SK-N-SH (cell line): Measurements from ENCODE around the gene MAEA. TPM values are rescaled to one million over a fixed set of nuclear protein-coding genes. Genes with fewer than 3 reads are reported as not detected.
"Not testable (repeated sequence)": the region's sequence is repeated elsewhere in the genome, so short reads cannot be mapped to it uniquely, and the experiment has no call there.

Source experiments
- CTCF ChIA-PET: fragments of 300-600, 350-600 bp; formaldehyde crosslinking; extraction: SDS; loops from one replicate; lab custom pipeline; 2021; lab: Yijun Ruan, JAX
- POLR2A ChIA-PET: fragments of 350-600 bp; sonication (Branson Sonifier 250); formaldehyde crosslinking; extraction: SDS; loops from one replicate; lab custom pipeline; 2020; ENCODE audit warnings: antibody characterized with exemption, inconsistent platforms; lab: Yijun Ruan, JAX
- DNase-seq: peaks from one replicate; pipeline ENCODE4 v3.0.0; 2012
- H2AFZ ChIP-seq: fragments of 200-600 bp; sonication (generic); 2 replicates; pipeline ENCODE4 v1.8.1; 2016; ENCODE audit warnings: antibody characterized with exemption, mild to moderate bottlenecking, low read depth
- H3F3A ChIP-seq: fragments of 200-600 bp; sonication (generic); replicated peaks from 2 replicates; pipeline ENCODE3; 2016; ENCODE audit warnings: antibody characterized with exemption, mild to moderate bottlenecking; ENCODE audit not compliant: insufficient read depth
- H3K27ac ChIP-seq, 2 experiments: fragments of 200-500 bp in 1 of 2; fragments of 200-600 bp in 1 of 2; sonication (Bioruptor generic) in 1 of 2; sonication (generic), shearing (Covaris generic) in 1 of 2; 2 replicates each; pipeline versions ENCODE4 v1.5.1 to v1.6.1; 2014 to 2016; ENCODE audit warnings: low read depth in 2 of 2, inconsistent platforms in 1 of 2, low read length in 1 of 2, mild to moderate bottlenecking in 1 of 2, mixed read lengths in 1 of 2
- H3K27me3 ChIP-seq: fragments of 200-600 bp; sonication (generic), shearing (Covaris generic); 2 replicates; pipeline ENCODE4 v1.6.1; 2016; ENCODE audit warnings: mixed run types; ENCODE audit not compliant: insufficient read depth
- H3K36me3 ChIP-seq, 2 experiments: fragments of 200-500 bp in 1 of 2; fragments of 200-600 bp in 1 of 2; sonication (Bioruptor generic) in 1 of 2; sonication (generic) in 1 of 2; replicated peaks in 1 of 2; 2 replicates each; pipeline versions ENCODE3 to v1.5.1; 2014 to 2016; ENCODE audit warnings: low read length in 1 of 2, mild to moderate bottlenecking in 1 of 2; ENCODE audit not compliant: insufficient read depth in 2 of 2, control insufficient read depth in 1 of 2
- H3K4me1 ChIP-seq, 2 experiments: fragments of 200-500 bp in 1 of 2; fragments of 200-600 bp in 1 of 2; sonication (Bioruptor generic) in 1 of 2; sonication (generic), shearing (Covaris generic) in 1 of 2; 2 replicates each; pipeline versions ENCODE4 v1.5.1 to v1.6.1; 2014 to 2016; ENCODE audit warnings: low read depth in 1 of 2, low read length in 1 of 2, mixed run types in 1 of 2; ENCODE audit not compliant: insufficient read depth in 2 of 2, control insufficient read depth in 1 of 2
- H3K4me2 ChIP-seq: fragments of 200-600 bp; sonication (generic), shearing (Covaris generic); 2 replicates; pipeline ENCODE4 v1.6.1; 2017; ENCODE audit warnings: mixed run types
- H3K4me3 ChIP-seq, 2 experiments: fragments of 200-500 bp in 1 of 2; fragments of 200-600 bp in 1 of 2; sonication (Bioruptor generic) in 1 of 2; sonication (generic), shearing (Covaris generic) in 1 of 2; 2 replicates each; pipeline versions ENCODE4 v1.5.1 to v1.8.1; 2014 to 2016; ENCODE audit warnings: low read depth in 2 of 2, inconsistent platforms in 1 of 2, low read length in 1 of 2, mild to moderate bottlenecking in 1 of 2, mixed read lengths in 1 of 2, moderate library complexity in 1 of 2
- H3K79me2 ChIP-seq: fragments of 200-600 bp; sonication (generic); 2 replicates; pipeline ENCODE4 v1.8.1; 2017; ENCODE audit warnings: mild to moderate bottlenecking; ENCODE audit not compliant: insufficient read depth
- H3K9ac ChIP-seq: fragments of 200-600 bp; sonication (generic); 2 replicates; pipeline ENCODE4 v1.6.1; 2017; ENCODE audit warnings: mixed run types
- H3K9me2 ChIP-seq: fragments of 200-600 bp; sonication (generic); 2 replicates; pipeline ENCODE4 v1.6.1; 2017; ENCODE audit warnings: mixed run types
- H3K9me3 ChIP-seq: fragments of 200-600 bp; sonication (generic); 2 replicates; pipeline ENCODE4 v1.6.1; 2017; ENCODE audit warnings: mixed run types, mild to moderate bottlenecking, moderate library complexity
- H4K20me1 ChIP-seq: fragments of 200-600 bp; sonication (generic); 2 replicates; pipeline ENCODE4 v1.6.1; 2017; ENCODE audit warnings: mild to moderate bottlenecking, mixed run types; ENCODE audit not compliant: insufficient read depth
- ELF1 ChIP-seq: IDR thresholded peaks from 2 replicates; pipeline ENCODE4 v1.4.0; 2012
- FOSL2 ChIP-seq: IDR thresholded peaks from 2 replicates; pipeline ENCODE4 v1.4.0; 2012; ENCODE audit warnings: low read depth, mild to moderate bottlenecking, moderate library complexity, borderline replicate concordance
- FOXJ3 ChIP-seq: sonication (generic); formaldehyde crosslinking; IDR thresholded peaks from 2 replicates; pipeline ENCODE4 v1.5.1; 2020; ENCODE audit warnings: mild to moderate bottlenecking, missing genetic modification reagents
- FOXM1 ChIP-seq: IDR thresholded peaks from 2 replicates; pipeline ENCODE4 v1.4.0; 2012; ENCODE audit warnings: low read depth, mild to moderate bottlenecking
- GABPA ChIP-seq: IDR thresholded peaks from 2 replicates; pipeline ENCODE4 v1.4.0; 2012; ENCODE audit warnings: low read depth, mild to moderate bottlenecking
- GATA2 ChIP-seq: sonication (generic); formaldehyde crosslinking; IDR thresholded peaks from 2 replicates; pipeline ENCODE4 v1.5.0; 2020; ENCODE audit warnings: mild to moderate bottlenecking, missing genetic modification reagents
- IRF3 ChIP-seq: fragments of 150-350 bp; IDR thresholded peaks from 2 replicates; pipeline ENCODE4 v1.6.1; 2016; ENCODE audit warnings: mild to moderate bottlenecking, low read depth, low read length
- JUND ChIP-seq: IDR thresholded peaks from 2 replicates; pipeline ENCODE4 v1.4.0; 2012
- MAX ChIP-seq: IDR thresholded peaks from 2 replicates; pipeline ENCODE4 v1.4.0; 2012; ENCODE audit warnings: low read depth
- MEF2A ChIP-seq: IDR thresholded peaks from 2 replicates; pipeline ENCODE4 v1.4.0; 2012; ENCODE audit warnings: low read depth, borderline replicate concordance
- NFIC ChIP-seq: IDR thresholded peaks from 2 replicates; pipeline ENCODE4 v1.4.0; 2012; ENCODE audit warnings: borderline replicate concordance
- NRF1 ChIP-seq: IDR thresholded peaks from 2 replicates; pipeline ENCODE4 v1.6.1; 2012; ENCODE audit warnings: low read depth, mild to moderate bottlenecking, low read length
- PBX3 ChIP-seq: IDR thresholded peaks from 2 replicates; pipeline ENCODE4; 2012
- RCOR1 ChIP-seq: fragments of 150-350 bp; IDR thresholded peaks from 2 replicates; pipeline ENCODE4 v1.6.1; 2017; ENCODE audit warnings: antibody characterized with exemption, low read length
- REST ChIP-seq: IDR thresholded peaks from 2 replicates; pipeline ENCODE4 v1.6.1; 2012; ENCODE audit warnings: mild to moderate bottlenecking, low read depth, low read length, moderate library complexity
- SIN3A ChIP-seq: IDR thresholded peaks from 2 replicates; pipeline ENCODE4 v1.6.1; 2012; ENCODE audit warnings: low read depth, mild to moderate bottlenecking, low read length, moderate library complexity, borderline replicate concordance
- TCF12 ChIP-seq: IDR thresholded peaks from 2 replicates; pipeline ENCODE4 v1.4.0; 2012
- TEAD4 ChIP-seq: IDR thresholded peaks from 2 replicates; pipeline ENCODE4 v1.4.0; 2012; ENCODE audit warnings: mild to moderate bottlenecking, borderline replicate concordance; ENCODE audit not compliant: insufficient read depth
- USF1 ChIP-seq: IDR thresholded peaks from 2 replicates; pipeline ENCODE4 v1.4.0; 2012; ENCODE audit warnings: low read depth, borderline replicate concordance
- USF2 ChIP-seq: fragments of 150-350 bp; IDR thresholded peaks from 2 replicates; pipeline ENCODE4 v1.6.1; 2017; ENCODE audit warnings: antibody characterized with exemption, low read length, low read depth, borderline replicate concordance
- WGBS: methylation state at CpG from one replicate; pipeline ENCODE4 v1.1.6; 2017; ENCODE audit warnings: low lambda C conversion rate; 5-methylcytosine and 5-hydroxymethylcytosine counted together
- polyA plus RNA-seq, 3 experiments: library from polyadenylated mRNA; depleted of rRNA; stranded (reverse); fragments of >200 nt; gene quantifications; 2 replicates each; pipeline ENCODE4 v1.2.3, GENCODE V29; 2012

MAEA gene
- polyA plus RNA-seq, 1 of the 3 experiments (the other 2 are of a cell fraction), result 128 TPM

- Histone ChIP-seq H3K79me2 (no peaks in the 10 kb centered on the region), H4K20me1 (no peaks in the 10 kb centered on the region), H3K4me2 (no peak overlapping the region), H3K27ac (no peak overlapping the region), H3K4me1 (no peaks in the 10 kb centered on the region), H3K9me2 (no peaks in the 10 kb centered on the region), H2AFZ (no peak overlapping the region), H3K36me3 (peaks cover 9 to 50% of the 10 kb centered on the region in 2 experiments), H3K9me3 (no peaks in the 10 kb centered on the region), H3F3A (no peaks in the 10 kb centered on the region), H3K9ac (no peak overlapping the region), H3K27me3 (no peaks in the 10 kb centered on the region), H3K4me3 (no peak overlapping the region)
- WGBS, result 95% methylated on average over 23 of the region's 28 CpGs
- CTCF ChIA-PET, result interaction anchor here (1.5 to 3.9 kb wide), 3 partner anchors 15 to 258 kb away, joined by 5 to 18 read pairs (median 5); no protein-coding TSS in a partner anchor
- no peak for DNase-seq
- POLR2A ChIA-PET, result no interaction called here
- TF ChIP-seq NFIC, result no peak
- no peak for TF ChIP-seq GABPA
- TF ChIP-seq TEAD4, result no peak
- TF ChIP-seq GATA2, result no peak
- TF ChIP-seq REST, result no peak
- TF ChIP-seq ELF1, result no peak
- no peak for TF ChIP-seq MEF2A
- TF ChIP-seq FOSL2, result no peak
- no peak for TF ChIP-seq FOXM1
- no peak for TF ChIP-seq NRF1
- no peak for TF ChIP-seq RCOR1
- TF ChIP-seq FOXJ3 (CRISPR knock-in tag), result no peak
- TF ChIP-seq TCF12, result no peak
- no peak for TF ChIP-seq SIN3A
- no peak for TF ChIP-seq MAX
- no peak for TF ChIP-seq USF1
- no peak for TF ChIP-seq IRF3
- TF ChIP-seq PBX3, result no peak
- no peak for TF ChIP-seq USF2
- TF ChIP-seq JUND, result no peak
Observed at GRCh38 chr4:1371176-1372165, 81.8 kb downstream of the MAEA start.

- H3K79me2 ChIP-seq, H3K27me3 ChIP-seq, H3K9ac ChIP-seq, POLR2A ChIA-PET, H3K27ac ChIP-seq, H3K4me1 ChIP-seq, H3F3A ChIP-seq, H3K9me2 ChIP-seq, H3K4me2 ChIP-seq, DNase-seq, H4K20me1 ChIP-seq, H2AFZ ChIP-seq, H3K9me3 ChIP-seq, H3K4me3 ChIP-seq: not testable (repeated sequence)
- peaks cover 9 to 51% of the 10 kb centered on the region in 2 experiments for H3K36me3 ChIP-seq
- CTCF ChIA-PET, result interaction anchor here (1.1 to 1.9 kb wide), 2 partner anchors 141 to 257 kb away, joined by 3 to 7 read pairs; no protein-coding TSS in a partner anchor
- WGBS, result 86% methylated on average over 22 of the region's 22 CpGs
Observed at GRCh38 chr4:1372576-1372975, 82.9 kb downstream of the MAEA start.
